Lung (tissue), 12 donors: ENCODE data around the gene CREG1. TPM values are rescaled to one million over a fixed set of nuclear protein-coding genes. Genes with fewer than 3 reads are reported as not detected.

Experiments
- ATAC-seq: fragments of 200-7000 bp; cut with Tn5 transposase; one replicate; pipeline ENCODE4 v1.9.1; 2020; ENCODE audit warnings: moderate number of reproducible peaks; ENCODE audit not compliant: insufficient read depth, low FRiP score
- DNase-seq, 3 donors: peaks; one replicate each; pipeline ENCODE4 v3.0.0-alpha.2; 2013 to 2017
- H3K27ac ChIP-seq, 2 donors: one replicate each; pipeline ENCODE4 v1.5.1; 2013; ENCODE audit warnings: mild to moderate bottlenecking in 2 of 2, moderate library complexity in 2 of 2, control low read depth in 1 of 2, inconsistent platforms in 1 of 2, low read depth in 1 of 2, low read length in 1 of 2
- H3K27me3 ChIP-seq, 3 donors: one replicate each; pipeline ENCODE4 v1.5.1; 2013; ENCODE audit warnings: low read length in 2 of 3; ENCODE audit not compliant: control insufficient read depth in 3 of 3, insufficient read depth in 3 of 3
- H3K36me3 ChIP-seq, 4 donors: one replicate each; pipeline ENCODE4 v1.5.1; 2013; ENCODE audit warnings: low read length in 4 of 4, mild to moderate bottlenecking in 1 of 4, moderate library complexity in 1 of 4; ENCODE audit not compliant: control insufficient read depth in 4 of 4, insufficient read depth in 4 of 4
- H3K4me1 ChIP-seq, 5 donors: one replicate each; pipeline ENCODE4 v1.5.1; 2013; ENCODE audit warnings: low read length in 5 of 5, mild to moderate bottlenecking in 2 of 5, moderate library complexity in 1 of 5; ENCODE audit not compliant: control insufficient read depth in 5 of 5, insufficient read depth in 5 of 5
- H3K4me3 ChIP-seq: one replicate; pipeline ENCODE4 v1.5.1; 2013; ENCODE audit warnings: mild to moderate bottlenecking, control low read depth, moderate library complexity
- H3K9ac ChIP-seq, 2 donors: one replicate each; pipeline ENCODE4 v1.5.1; 2013; ENCODE audit warnings: low read length in 2 of 2, control low read depth in 1 of 2; ENCODE audit not compliant: insufficient read depth in 1 of 2
- H3K9me3 ChIP-seq, 4 donors: one replicate each; pipeline ENCODE4 v1.5.1; 2013; ENCODE audit warnings: low read length in 3 of 4, mild to moderate bottlenecking in 1 of 4, moderate library complexity in 1 of 4; ENCODE audit not compliant: control insufficient read depth in 4 of 4, insufficient read depth in 3 of 4
- WGBS, 2 donors: extraction: QIAGEN DNeasy Blood & Tissue Kit; methylation state at CpG; one replicate each; pipeline ENCODE4 v1.1.7; 2013; 5-methylcytosine and 5-hydroxymethylcytosine counted together
- polyA plus RNA-seq, 2 donors: library from polyadenylated mRNA; stranded (reverse); fragments of 200-250 nt; gene quantifications; one replicate each; pipeline ENCODE4 v1.2.1, GENCODE V29; 2013
- total RNA-seq, 2 donors: library from RNA; depleted of rRNA in 1 of 2; stranded (reverse); fragments of >200 nt in 1 of 2; gene quantifications; one replicate each; pipeline ENCODE4 v1.2.1, GENCODE V29; 2014 to 2021
- TF ChIP-seq, protein P1 (sequence below): IDR thresholded peaks from 2 replicates; pipeline ENCODE4 v1.5.1; 2012; ENCODE audit warnings: mild to moderate bottlenecking; ENCODE audit errors: control extremely low read depth, extremely low read depth
- donor health status: control.
- donor health status: control.
- donor health status: Bipolar disorder and iron deficiency.
- donor health status: healthy.
- donor health status: DM: yes; HTN: yes; CAD: no.

CREG1 gene
- total and polyA plus RNA-seq, 4 donors = 93.8 to 159 (median 116) TPM

DNA sequence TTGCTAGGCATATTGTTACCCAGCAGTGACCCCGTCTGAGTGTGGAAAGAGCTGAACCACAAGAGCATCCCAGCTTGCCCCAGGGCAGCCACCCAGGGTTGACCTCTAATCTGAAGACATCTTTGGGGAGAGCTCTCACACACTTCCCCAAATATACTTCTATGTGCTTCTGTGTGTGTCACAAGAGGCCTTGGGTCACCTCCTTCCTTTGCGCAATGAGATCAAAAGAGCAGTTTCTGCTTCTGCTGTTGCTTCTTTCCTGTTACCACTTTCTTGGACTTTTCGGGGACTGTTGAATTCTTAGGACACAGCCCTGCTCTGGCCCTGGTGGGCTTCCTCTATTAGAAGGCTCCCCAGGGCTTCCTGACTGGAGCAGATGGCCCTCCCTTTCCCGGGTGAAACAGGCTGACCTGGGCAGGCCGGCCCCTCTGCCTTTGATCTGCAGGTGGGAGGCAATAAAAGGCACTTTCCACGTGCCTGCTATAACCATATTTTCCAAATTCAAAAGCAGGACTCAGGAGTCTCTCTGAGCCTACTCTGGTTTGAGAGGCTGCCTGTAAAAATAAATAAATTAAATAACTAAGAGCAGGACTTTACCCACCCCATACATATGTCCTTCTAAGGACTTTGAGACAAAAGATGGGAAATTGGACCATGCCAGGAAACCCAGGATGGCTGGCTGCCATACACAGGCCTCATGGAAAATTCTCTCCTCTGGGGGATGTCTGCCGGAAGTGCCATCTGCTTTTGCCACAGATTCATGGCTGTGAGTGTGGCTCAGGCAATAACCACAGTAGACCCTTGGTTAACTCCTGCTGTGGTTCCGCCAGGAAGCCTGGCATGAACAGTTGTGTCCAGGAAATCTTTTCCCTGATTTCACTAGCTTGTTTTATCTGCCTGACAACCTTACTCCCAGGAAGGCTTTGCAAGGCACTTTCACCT, 48.2 kb upstream of the CREG1 start:
- ATAC-seq = peak; percentile 83
- Histone ChIP-seq H3K4me3 (no peak overlapping the region), H3K9ac (no peak overlapping the region), H3K4me1 (peaks cover 0 to 17% (median 3%) of the 10 kb centered on the region in 5 donors), H3K27me3 (no peaks in the 10 kb centered on the region), H3K27ac (peak overlapping the region; percentile 37 to 79), H3K36me3 (no peaks in the 10 kb centered on the region), H3K9me3 (no peaks in the 10 kb centered on the region)
- 19 to 44% methylated on average over 8 of the region's 8 CpGs for WGBS, 2 donors
- DNase-seq = peak; percentile 16 to 26 (median 24)
- TF ChIP-seq, protein P1, sequence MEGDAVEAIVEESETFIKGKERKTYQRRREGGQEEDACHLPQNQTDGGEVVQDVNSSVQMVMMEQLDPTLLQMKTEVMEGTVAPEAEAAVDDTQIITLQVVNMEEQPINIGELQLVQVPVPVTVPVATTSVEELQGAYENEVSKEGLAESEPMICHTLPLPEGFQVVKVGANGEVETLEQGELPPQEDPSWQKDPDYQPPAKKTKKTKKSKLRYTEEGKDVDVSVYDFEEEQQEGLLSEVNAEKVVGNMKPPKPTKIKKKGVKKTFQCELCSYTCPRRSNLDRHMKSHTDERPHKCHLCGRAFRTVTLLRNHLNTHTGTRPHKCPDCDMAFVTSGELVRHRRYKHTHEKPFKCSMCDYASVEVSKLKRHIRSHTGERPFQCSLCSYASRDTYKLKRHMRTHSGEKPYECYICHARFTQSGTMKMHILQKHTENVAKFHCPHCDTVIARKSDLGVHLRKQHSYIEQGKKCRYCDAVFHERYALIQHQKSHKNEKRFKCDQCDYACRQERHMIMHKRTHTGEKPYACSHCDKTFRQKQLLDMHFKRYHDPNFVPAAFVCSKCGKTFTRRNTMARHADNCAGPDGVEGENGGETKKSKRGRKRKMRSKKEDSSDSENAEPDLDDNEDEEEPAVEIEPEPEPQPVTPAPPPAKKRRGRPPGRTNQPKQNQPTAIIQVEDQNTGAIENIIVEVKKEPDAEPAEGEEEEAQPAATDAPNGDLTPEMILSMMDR = no peak

DNA sequence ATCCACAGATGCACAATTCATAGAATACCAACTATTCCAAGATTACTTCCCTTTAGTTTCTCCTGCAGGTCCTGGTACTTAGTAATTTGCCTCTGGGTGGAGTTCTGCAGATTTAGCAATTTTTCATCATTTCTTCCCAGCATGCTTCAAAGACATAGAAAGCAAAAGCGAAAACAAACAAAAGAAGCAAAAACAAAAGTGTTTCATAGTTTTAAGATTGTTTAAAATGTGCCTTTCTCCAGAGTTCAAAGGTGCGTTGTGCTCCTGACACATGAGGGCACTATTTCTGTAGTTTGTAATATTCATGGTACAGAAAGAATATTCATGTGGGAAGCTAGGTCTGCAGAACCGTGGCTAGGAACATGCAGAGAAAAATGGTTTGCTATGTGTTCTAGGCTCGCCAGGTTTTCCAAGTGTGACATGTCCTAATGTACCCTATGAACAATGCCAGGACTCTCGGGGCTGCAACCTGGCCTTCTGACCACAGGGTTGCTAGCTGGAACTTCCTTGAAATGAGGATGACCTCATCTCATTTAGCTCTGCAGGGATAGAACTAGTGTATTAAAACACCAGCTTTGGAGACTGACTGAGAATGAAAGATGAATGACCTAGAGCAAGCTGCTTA, 46.5 kb upstream of the CREG1 start:
- Histone ChIP-seq H3K9me3 (no peaks in the 10 kb centered on the region), H3K4me3 (no peak overlapping the region), H3K9ac (no peak overlapping the region), H3K27me3 (no peaks in the 10 kb centered on the region), H3K36me3 (no peaks in the 10 kb centered on the region), H3K27ac (no peak overlapping the region), H3K4me1 (peaks cover 0 to 17% (median 3%) of the 10 kb centered on the region in 5 donors)
- 14% methylated on average over 5 of the region's 5 CpGs for WGBS, 2 donors
- TF ChIP-seq, protein P1 = peak; percentile 50
- DNase-seq = peak; percentile 16 to 56 (median 56)
- ATAC-seq = peak; percentile 13

GRCh38 chr1:167594822-167595221, 41.3 kb upstream of the CREG1 start:
- TF ChIP-seq, protein P1 = no peak
- ATAC-seq = no peak
- WGBS, 2 donors = 64 to 67% methylated on average over 6 of the region's 6 CpGs

More at GRCh38 chr1:167594822-167595221, 41.3 kb upstream of the CREG1 start:
- Histone ChIP-seq H3K36me3 (no peaks in the 10 kb centered on the region), H3K9me3 (no peaks in the 10 kb centered on the region), H3K27ac (no peak overlapping the region), H3K4me3 (no peak overlapping the region), H3K4me1 (peaks cover 0 to 1% (median 0%) of the 10 kb centered on the region in 5 donors), H3K27me3 (no peaks in the 10 kb centered on the region), H3K9ac (no peak overlapping the region)
- no peak for DNase-seq
